ENCODE data around the gene PALLD. TPM values are rescaled to one million over a fixed set of nuclear protein-coding genes. Genes with fewer than 3 reads are reported as not detected.

PALLD gene
- total RNA-seq, 1 experiment from 2014 or later = 18.3 TPM

GRCh38 chr4:168781341-168781740, 284.5 kb downstream of the PALLD start:
- H2AFZ ChIP-seq (ENCODE audit: low read length) = no peak overlapping the region
- H3K36me3 Mint-ChIP-seq (ENCODE audit: insufficient read depth in 1 of 3, low read depth in 3 of 3) = peaks cover 1 to 3% (median 2%) of the 10 kb centered on the region in 3 experiments; a peak in 5 of 7 replicates
- H3K27ac Mint-ChIP-seq = peak overlapping the region in 2 of 3 experiments; percentile 31 to 62; a peak in 3 of 7 replicates

More at GRCh38 chr4:168781341-168781740, 284.5 kb downstream of the PALLD start:
- H3K79me2 ChIP-seq (ENCODE audit: insufficient read depth, low read length) = no peaks in the 10 kb centered on the region
- no peak overlapping the region for H3K4me2 ChIP-seq (ENCODE audit: insufficient read depth, insufficient read length, low read length)
- H3K27me3 Mint-ChIP-seq (ENCODE audit: low read depth) = peaks cover 1% of the 10 kb centered on the region; the same call in 1 of the 2 replicates
- H2BK5ac ChIP-seq (ENCODE audit: insufficient read length, low read length) = no peak overlapping the region
- no peak overlapping the region for H3K9ac ChIP-seq (ENCODE audit: extremely low read depth, insufficient read length, low read length)
- H3K56ac ChIP-seq (ENCODE audit: insufficient read length, low read depth, low read length) = no peak overlapping the region
- H4K5ac ChIP-seq (ENCODE audit: insufficient read length, low read depth, low read length) = no peak overlapping the region
- H2BK12ac ChIP-seq (ENCODE audit: insufficient read length, low read depth, low read length) = no peak overlapping the region
- H3T11ph ChIP-seq (ENCODE audit: low read length) = no peak overlapping the region
- H3K79me1 ChIP-seq (ENCODE audit: insufficient read depth, low read depth, low read length, poor library complexity, severe bottlenecking) = no peaks in the 10 kb centered on the region
- peaks cover 3% of the 10 kb centered on the region; the same call in 1 of the 2 replicates for H3K4me1 ChIP-seq (ENCODE audit: insufficient read depth, low read length)
- H3K14ac ChIP-seq (ENCODE audit: insufficient read depth, low read length) = no peak overlapping the region
- H2BK120ac ChIP-seq (ENCODE audit: low read depth, low read length, poor library complexity, severe bottlenecking) = no peak overlapping the region
- no peak for DNase-seq
- H3K23ac ChIP-seq (ENCODE audit: insufficient read length, low read depth, low read length) = no peak overlapping the region
- H2BK15ac ChIP-seq (ENCODE audit: low read depth, low read length) = no peak overlapping the region
- no peak overlapping the region for H3K4ac ChIP-seq (ENCODE audit: low read depth, low read length)
- no peak overlapping the region for H2AK5ac ChIP-seq (ENCODE audit: insufficient read length, low read length)
- H4K20me1 ChIP-seq (ENCODE audit: control insufficient read depth, insufficient read depth, insufficient read length) = no peaks in the 10 kb centered on the region
- no peaks in the 10 kb centered on the region for H3K23me2 ChIP-seq (ENCODE audit: insufficient read length, low read depth, low read length, poor library complexity, severe bottlenecking)
- H3K4me3 Mint-ChIP-seq = no peak overlapping the region
- WGBS (ENCODE audit: extremely low coverage, insufficient read length, low lambda C conversion rate) = no CpG with 5 or more reads among the region's 4 CpGs
- H3K4me1 Mint-ChIP-seq = peaks cover 20% of the 10 kb centered on the region in 2 experiments
- H4K8ac ChIP-seq (replicated peaks; ENCODE audit: insufficient read length, low read depth, low read length) = no peak overlapping the region
- peaks cover 1 to 5% of the 10 kb centered on the region in 2 experiments; a peak in 4 of 5 replicates for H3K9me3 Mint-ChIP-seq
- H4K91ac ChIP-seq (ENCODE audit: insufficient read length, low read depth, low read length) = no peak overlapping the region
- no peak overlapping the region for H3K18ac ChIP-seq (ENCODE audit: insufficient read length, low read depth, low read length)
- no peaks in the 10 kb centered on the region for H3K9me3 ChIP-seq (ENCODE audit: control insufficient read depth, low read depth, low read length)
- no peak overlapping the region for H3K27ac ChIP-seq (ENCODE audit: insufficient read length, low read depth, low read length)
- no peak for TF ChIP-seq CTCF (conservative IDR thresholded peaks at IDR 0.05)
- H2BK20ac ChIP-seq (ENCODE audit: low read depth, low read length, poor library complexity, severe bottlenecking) = no peak overlapping the region
- no peaks in the 10 kb centered on the region for H3K27me3 ChIP-seq (ENCODE audit: insufficient read depth, low read length)

All from H9 (cell line).